Measurements from ENCODE around the gene MRPS16. TPM values are rescaled to one million over a fixed set of nuclear protein-coding genes. Genes with fewer than 3 reads are reported as not detected.
A peak's percentile ranks its signal among the peaks of the same experiment; 100 is the strongest.

MRPS16 gene
- total and polyA plus RNA-seq, 9 of the 15 experiments (the other 6 are each of a cell fraction or from before 2014, with no cell fraction given), result 65.0 to 239 (median 146) TPM

GRCh38 chr10:73252445-73253224 lies at the start of gene MRPS16 (continued):
- TF ChIP-seq FOS (IDR thresholded peaks at IDR 0.05; ENCODE audit: extremely low read depth, insufficient read length) (no peak), KLF1 (tag; IDR thresholded peaks at IDR 0.05) (peak; percentile 85), AFF4 (CRISPR knock-in tag; IDR thresholded peaks at IDR 0.05) (peak; percentile 86), EZH2 (IDR thresholded peaks at IDR 0.05; ENCODE audit: borderline replicate concordance, low read depth, low read length) (no peak), BCLAF1 (IDR thresholded peaks at IDR 0.05; ENCODE audit: borderline replicate concordance in 1 of 2, control insufficient read depth in 1 of 2, low read depth in 2 of 2, low read length in 1 of 2) (no peak), SETDB1 (IDR thresholded peaks at IDR 0.05; ENCODE audit: low read length) (no peak), NR4A1 (CRISPR knock-in tag; IDR thresholded peaks at IDR 0.05) (peak; percentile 89; the same call in 1 of the 2 replicates), NR4A1 (tag; IDR thresholded peaks at IDR 0.05) (no peak), RB1 (IDR thresholded peaks at IDR 0.05; ENCODE audit: low read depth) (peak; percentile 49), BHLHE40 (IDR thresholded peaks at IDR 0.05; ENCODE audit: low read length) (peak; percentile 5), TSC22D4 (tag; IDR thresholded peaks at IDR 0.05) (no peak), ZBTB8A (IDR thresholded peaks at IDR 0.05; ENCODE audit: partially characterized antibody) (no peak), RBFOX2 (IDR thresholded peaks at IDR 0.05; ENCODE audit: low read depth, low read length) (peak; percentile 97), SMARCC2 (IDR thresholded peaks at IDR 0.05; ENCODE audit: low read depth) (no peak), COPS2 (conservative IDR thresholded peaks at IDR 0.05) (no peak), ZNF592 (IDR thresholded peaks at IDR 0.05) (no peak), ZNF551 (CRISPR knock-in tag; IDR thresholded peaks at IDR 0.05) (no peak)
